Erythroblast (primary cell): ENCODE data around the gene ERBIN.

Experiments
- GATA1 ChIP-seq: IDR thresholded peaks from 2 replicates; pipeline ENCODE4 v1.6.1; 2011; ENCODE audit warnings: low read depth, mild to moderate bottlenecking, control low read depth, low read length, moderate library complexity
- POLR2A ChIP-seq: IDR thresholded peaks from 2 replicates; pipeline ENCODE4 v1.6.1; 2011; ENCODE audit warnings: mild to moderate bottlenecking, low read length

DNA sequence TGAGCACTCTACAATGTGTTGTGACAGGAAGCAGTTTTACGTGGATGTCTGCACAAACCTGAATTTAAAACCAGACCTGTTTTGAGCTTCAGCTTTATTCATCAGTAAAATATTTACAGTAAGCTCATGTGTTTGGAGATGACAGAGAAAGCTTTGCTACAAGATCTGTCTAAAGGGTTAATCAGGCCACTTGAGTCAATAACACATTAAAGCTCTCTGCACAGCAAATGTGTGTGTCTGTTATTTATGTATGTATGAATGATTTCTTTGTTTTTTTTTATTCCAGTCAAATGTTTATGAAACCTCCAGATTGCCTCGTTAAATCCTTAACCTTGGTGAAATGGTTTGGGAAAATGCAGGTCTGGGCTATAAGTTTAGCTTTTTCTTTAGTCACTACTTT is 140.5 kb downstream of the ERBIN start:
- TF ChIP-seq POLR2A (no peak), GATA1 (no peak)
